ENCODE results near the gene PRKAR1B. TPM values are rescaled to one million over a fixed set of nuclear protein-coding genes. Genes with fewer than 3 reads are reported as not detected.
A peak's percentile ranks its signal among the peaks of the same experiment; 100 is the strongest.

Gene PRKAR1B
- total RNA-seq (2014; rRNA removed; shearing (Covaris generic); ENCODE audit: low replicate concordance): 20.4 and 27.5 TPM in 2 replicates

GRCh38 chr7:727104-727805 is at the start of gene PRKAR1B:
PRKAR1B (minus strand) TSS chr7:727281; CDS start chr7:711505, 15,776 bp downstream.
- Histone ChIP-seq H3K4me3 (peak within 1 kb of the TSS; percentile 54), H3K9me3 (peaks cover 23% of the 10 kb centered on the region), H3K27me3 (no peaks in the 10 kb centered on the region), H3K36me3 (peaks cover 51% of the 10 kb centered on the region)
- DNase-seq: peak; percentile 41

GRCh38 chr7:776381-776780 is 49.3 kb upstream of the PRKAR1B start:
- DNase-seq: no peak
- no peaks in the 10 kb centered on the region for H3K27me3 ChIP-seq
- H3K36me3 ChIP-seq: peaks cover 30% of the 10 kb centered on the region
- H3K4me3 ChIP-seq: no peak overlapping the region
- H3K9me3 ChIP-seq: no peaks in the 10 kb centered on the region

GRCh38 chr7:774161-775109 is 47.4 kb upstream of the PRKAR1B start:
- Histone ChIP-seq H3K36me3 (peaks cover 30% of the 10 kb centered on the region), H3K27me3 (no peaks in the 10 kb centered on the region), H3K9me3 (no peaks in the 10 kb centered on the region), H3K4me3 (no peak overlapping the region)
- no peak for DNase-seq

- H3K36me3 ChIP-seq: peaks cover 24% of the 10 kb centered on the region
- H3K4me3 ChIP-seq: no peak overlapping the region
- H3K9me3 ChIP-seq: no peaks in the 10 kb centered on the region
- DNase-seq: no peak
- no peaks in the 10 kb centered on the region for H3K27me3 ChIP-seq
Measured at GRCh38 chr7:773622-773915, 46.5 kb upstream of the PRKAR1B start.

- Histone ChIP-seq H3K36me3 (peaks cover 24% of the 10 kb centered on the region), H3K27me3 (no peaks in the 10 kb centered on the region), H3K9me3 (no peaks in the 10 kb centered on the region), H3K4me3 (no peak overlapping the region)
- DNase-seq: no peak
Measured at GRCh38 chr7:772861-773621, 46.0 kb upstream of the PRKAR1B start.

GRCh38 chr7:772392-772791 is 45.3 kb upstream of the PRKAR1B start:
- no peak for DNase-seq
- Histone ChIP-seq H3K9me3 (no peaks in the 10 kb centered on the region), H3K27me3 (no peaks in the 10 kb centered on the region), H3K4me3 (no peak overlapping the region), H3K36me3 (peaks cover 24% of the 10 kb centered on the region)

- DNase-seq: no peak
- no peak overlapping the region for H3K4me3 ChIP-seq
Measured at GRCh38 chr7:772005-772294, 44.9 kb upstream of the PRKAR1B start.

GRCh38 chr7:771234-772004 is 44.3 kb upstream of the PRKAR1B start:
- no peak for DNase-seq
- Histone ChIP-seq H3K36me3 (peaks cover 25% of the 10 kb centered on the region), H3K9me3 (no peaks in the 10 kb centered on the region)

More at GRCh38 chr7:772005-772294, 44.9 kb upstream of the PRKAR1B start:
- Histone ChIP-seq H3K36me3 (peaks cover 24% of the 10 kb centered on the region), H3K27me3 (no peaks in the 10 kb centered on the region), H3K9me3 (no peaks in the 10 kb centered on the region)

GRCh38 chr7:770741-771166 is 43.7 kb upstream of the PRKAR1B start:
- H3K27me3 ChIP-seq: no peaks in the 10 kb centered on the region
- H3K4me3 ChIP-seq: no peak overlapping the region
- DNase-seq: no peak
- peaks cover 27% of the 10 kb centered on the region for H3K36me3 ChIP-seq
- H3K9me3 ChIP-seq: no peaks in the 10 kb centered on the region

More at GRCh38 chr7:771234-772004, 44.3 kb upstream of the PRKAR1B start:
- H3K4me3 ChIP-seq: no peak overlapping the region
- no peaks in the 10 kb centered on the region for H3K27me3 ChIP-seq

- Histone ChIP-seq H3K27me3 (no peaks in the 10 kb centered on the region), H3K36me3 (peaks cover 27% of the 10 kb centered on the region), H3K4me3 (no peak overlapping the region), H3K9me3 (no peaks in the 10 kb centered on the region)
- DNase-seq: no peak
Measured at GRCh38 chr7:770336-770735, 43.3 kb upstream of the PRKAR1B start.

GRCh38 chr7:768881-769504 is 41.9 kb upstream of the PRKAR1B start:
- Histone ChIP-seq H3K9me3 (no peaks in the 10 kb centered on the region), H3K4me3 (no peak overlapping the region), H3K27me3 (no peaks in the 10 kb centered on the region), H3K36me3 (peaks cover 25% of the 10 kb centered on the region)
- no peak for DNase-seq

- no peaks in the 10 kb centered on the region for H3K9me3 ChIP-seq
- no peak overlapping the region for H3K4me3 ChIP-seq
- H3K36me3 ChIP-seq: peaks cover 22% of the 10 kb centered on the region
- no peak for DNase-seq
- no peaks in the 10 kb centered on the region for H3K27me3 ChIP-seq
Measured at GRCh38 chr7:767941-768731, 41.1 kb upstream of the PRKAR1B start.

- DNase-seq: no peak
- Histone ChIP-seq H3K4me3 (no peak overlapping the region), H3K27me3 (no peaks in the 10 kb centered on the region), H3K36me3 (peaks cover 21% of the 10 kb centered on the region), H3K9me3 (no peaks in the 10 kb centered on the region)
Measured at GRCh38 chr7:767580-767940, 40.5 kb upstream of the PRKAR1B start.

- H3K9me3 ChIP-seq: no peaks in the 10 kb centered on the region
- H3K27me3 ChIP-seq: no peaks in the 10 kb centered on the region
- no peak overlapping the region for H3K4me3 ChIP-seq
- no peak for DNase-seq
- peaks cover 21% of the 10 kb centered on the region for H3K36me3 ChIP-seq
Measured at GRCh38 chr7:765383-765782, 38.3 kb upstream of the PRKAR1B start.

- no peak for DNase-seq
- Histone ChIP-seq H3K27me3 (no peaks in the 10 kb centered on the region), H3K36me3 (peaks cover 31% of the 10 kb centered on the region), H3K4me3 (no peak overlapping the region), H3K9me3 (no peaks in the 10 kb centered on the region)
Measured at GRCh38 chr7:763762-764161, 36.7 kb upstream of the PRKAR1B start.

All from MG63 (cell line).